Kidney epithelial cell (primary cell): ENCODE data around the gene IL17RA. TPM values are rescaled to one million over a fixed set of nuclear protein-coding genes. Genes with fewer than 3 reads are reported as not detected.
A peak's percentile ranks its signal among the peaks of the same experiment; 100 is the strongest.

Experiments
- DNase-seq: peaks from one replicate; pipeline ENCODE4 v3.0.0-alpha.2; 2010; ENCODE audit warnings: low read depth
- H3K27me3 ChIP-seq: 2 replicates; pipeline ENCODE4 v1.6.0; 2011; ENCODE audit warnings: low read length; ENCODE audit not compliant: control insufficient read depth, insufficient read depth
- H3K36me3 ChIP-seq: 2 replicates; pipeline ENCODE4 v1.5.1; 2011; ENCODE audit warnings: low read length; ENCODE audit not compliant: control insufficient read depth, insufficient read depth
- H3K4me3 ChIP-seq: 2 replicates; pipeline ENCODE4 v1.5.1; 2011; ENCODE audit warnings: low read depth, mild to moderate bottlenecking, control low read depth, low read length
- total RNA-seq: library from RNA; depleted of rRNA; stranded (reverse); fragments of >200 nt; gene quantifications from 2 replicates; pipeline ENCODE4 v1.2.3, GENCODE V29; 2015
- TF ChIP-seq, protein P1 (sequence below): IDR thresholded peaks from 2 replicates; pipeline ENCODE4 v1.5.1; 2011; ENCODE audit warnings: mild to moderate bottlenecking, moderate library complexity, low read length, control low read depth, inconsistent platforms; ENCODE audit not compliant: insufficient read depth, poor library complexity, severe bottlenecking

Gene IL17RA
- total RNA-seq, 1 donor from 2014 or later = 11.7 TPM

- H3K4me3 ChIP-seq = no peak overlapping the region
- peaks cover 29% of the 10 kb centered on the region for H3K27me3 ChIP-seq
- no peak for DNase-seq
- no peaks in the 10 kb centered on the region for H3K36me3 ChIP-seq
- TF ChIP-seq, protein P1, sequence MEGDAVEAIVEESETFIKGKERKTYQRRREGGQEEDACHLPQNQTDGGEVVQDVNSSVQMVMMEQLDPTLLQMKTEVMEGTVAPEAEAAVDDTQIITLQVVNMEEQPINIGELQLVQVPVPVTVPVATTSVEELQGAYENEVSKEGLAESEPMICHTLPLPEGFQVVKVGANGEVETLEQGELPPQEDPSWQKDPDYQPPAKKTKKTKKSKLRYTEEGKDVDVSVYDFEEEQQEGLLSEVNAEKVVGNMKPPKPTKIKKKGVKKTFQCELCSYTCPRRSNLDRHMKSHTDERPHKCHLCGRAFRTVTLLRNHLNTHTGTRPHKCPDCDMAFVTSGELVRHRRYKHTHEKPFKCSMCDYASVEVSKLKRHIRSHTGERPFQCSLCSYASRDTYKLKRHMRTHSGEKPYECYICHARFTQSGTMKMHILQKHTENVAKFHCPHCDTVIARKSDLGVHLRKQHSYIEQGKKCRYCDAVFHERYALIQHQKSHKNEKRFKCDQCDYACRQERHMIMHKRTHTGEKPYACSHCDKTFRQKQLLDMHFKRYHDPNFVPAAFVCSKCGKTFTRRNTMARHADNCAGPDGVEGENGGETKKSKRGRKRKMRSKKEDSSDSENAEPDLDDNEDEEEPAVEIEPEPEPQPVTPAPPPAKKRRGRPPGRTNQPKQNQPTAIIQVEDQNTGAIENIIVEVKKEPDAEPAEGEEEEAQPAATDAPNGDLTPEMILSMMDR = peak; percentile 11
Observed at GRCh38 chr22:17119481-17120202, 34.8 kb downstream of the IL17RA start.

- H3K4me3 ChIP-seq = peak overlapping the region; percentile 45
- TF ChIP-seq, protein P1 = no peak
- peaks cover 26% of the 10 kb centered on the region for H3K27me3 ChIP-seq
- DNase-seq = no peak
- H3K36me3 ChIP-seq = no peaks in the 10 kb centered on the region
Observed at GRCh38 chr22:17120281-17120680, 35.5 kb downstream of the IL17RA start.

DNA sequence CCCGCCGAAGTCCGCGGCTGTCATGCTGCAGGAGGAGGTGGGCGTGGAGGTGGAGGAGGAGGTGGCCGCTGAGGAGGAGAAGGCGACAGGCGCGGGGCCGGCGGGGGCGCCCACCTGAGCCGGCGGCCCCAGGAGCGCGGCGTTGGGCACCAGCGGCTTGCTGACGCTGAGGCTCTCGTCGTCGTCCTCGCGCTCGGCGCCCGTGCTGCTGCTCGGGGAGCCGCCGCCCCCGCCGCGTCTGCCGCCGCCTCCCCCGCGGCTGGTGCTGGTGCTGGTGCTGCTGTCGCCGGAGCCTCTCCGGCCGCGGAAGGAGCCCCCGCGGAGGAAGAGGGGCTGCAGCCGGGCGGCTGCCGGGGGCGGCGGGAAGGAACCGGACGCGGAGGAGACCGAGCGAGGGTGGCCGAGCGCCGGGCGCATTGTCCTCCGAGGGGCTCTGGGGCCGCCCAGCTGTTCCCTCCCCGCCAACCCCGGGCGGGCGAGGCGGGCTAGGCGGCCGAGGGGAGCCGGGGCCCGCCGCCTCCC lies 36.0 kb downstream of the IL17RA start:
- TF ChIP-seq, protein P1 = no peak
- no peak for DNase-seq
- H3K27me3 ChIP-seq = peaks cover 26% of the 10 kb centered on the region
- no peaks in the 10 kb centered on the region for H3K36me3 ChIP-seq
- H3K4me3 ChIP-seq = peak overlapping the region; percentile 45

DNA sequence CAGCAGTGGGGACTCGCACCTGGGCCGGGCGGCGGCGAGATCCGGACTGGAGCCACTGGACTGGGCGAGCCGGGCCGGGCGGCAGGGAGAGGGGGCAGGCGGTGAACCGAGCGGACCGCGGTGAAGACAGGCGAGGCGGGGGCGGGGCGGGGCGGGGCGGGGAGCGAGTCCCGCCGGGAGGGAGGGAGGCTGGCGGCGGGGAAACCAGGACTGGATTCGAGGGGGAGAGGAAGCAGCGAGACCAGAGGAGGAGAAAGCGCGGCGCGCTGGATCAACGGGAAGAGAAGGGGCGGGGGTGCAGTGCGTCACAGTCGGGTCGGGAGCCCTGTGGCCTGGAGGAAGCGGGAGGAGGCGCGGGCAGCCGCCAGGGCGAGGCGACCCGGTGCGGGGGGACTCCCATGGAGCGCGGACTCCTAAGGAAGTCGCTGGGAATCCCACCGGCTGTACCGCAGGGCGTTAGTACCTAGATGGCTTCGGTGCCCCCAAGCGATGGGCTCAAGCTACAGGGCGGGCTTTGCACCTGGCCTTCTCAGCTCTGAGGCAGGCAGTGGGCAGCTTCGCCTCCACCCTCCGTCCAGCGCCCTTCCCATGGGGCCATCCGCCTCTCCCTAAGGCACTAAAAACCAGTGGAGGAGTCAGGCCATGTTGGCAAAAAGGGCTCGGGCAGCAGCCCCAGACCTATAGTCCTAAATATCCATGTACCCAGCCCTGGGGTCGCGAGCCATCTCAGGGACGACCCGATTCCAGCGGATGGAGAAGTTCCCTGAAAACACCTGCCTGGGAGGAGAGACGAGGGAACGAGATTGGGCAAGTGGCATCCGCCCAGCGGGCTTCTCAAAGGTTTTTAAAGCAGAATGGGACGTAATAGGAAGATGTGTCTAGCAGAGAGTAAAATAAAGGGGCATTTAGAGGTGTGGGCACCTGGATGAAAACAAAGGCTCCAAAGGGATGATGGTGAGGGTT lies 36.7 kb downstream of the IL17RA start, which contains the start of gene TMEM121B:
Gene TMEM121B, minus strand, starts transcription at position 128 of the 963 bp plus-strand sequence. CDS start 233 bp downstream, outside the sequence.
- H3K36me3 ChIP-seq = no peaks in the 10 kb centered on the region
- TF ChIP-seq, protein P1 = no peak
- no peak for DNase-seq
- peak within 1 kb of the TSS; percentile 45 for H3K4me3 ChIP-seq
- H3K27me3 ChIP-seq = peaks cover 26% of the 10 kb centered on the region

- no peaks in the 10 kb centered on the region for H3K27me3 ChIP-seq
- H3K36me3 ChIP-seq = no peaks in the 10 kb centered on the region
- no peak overlapping the region for H3K4me3 ChIP-seq
- TF ChIP-seq, protein P1 = no peak
- DNase-seq = no peak
Observed at GRCh38 chr22:17130199-17130598, 45.4 kb downstream of the IL17RA start.
